ENCODE measurements around the gene ZNF256.
"Not testable (repeated sequence)": the region's sequence is repeated elsewhere in the genome, so short reads cannot be mapped to it uniquely, and the experiment has no call there.

ZNF256 gene

GRCh38 chr19:57941593-57941992 is 5.9 kb downstream of the ZNF256 start:
- H3K27me3 ChIP-seq (ENCODE audit: insufficient read depth, low read depth, severe bottlenecking), result no peaks in the 10 kb centered on the region
- no peak for DNase-seq
- H3K36me3 ChIP-seq, result peaks cover 66% of the 10 kb centered on the region
- H3K9me3 ChIP-seq (ENCODE audit: severe bottlenecking), result no peaks in the 10 kb centered on the region
- TF ChIP-seq, protein P1, sequence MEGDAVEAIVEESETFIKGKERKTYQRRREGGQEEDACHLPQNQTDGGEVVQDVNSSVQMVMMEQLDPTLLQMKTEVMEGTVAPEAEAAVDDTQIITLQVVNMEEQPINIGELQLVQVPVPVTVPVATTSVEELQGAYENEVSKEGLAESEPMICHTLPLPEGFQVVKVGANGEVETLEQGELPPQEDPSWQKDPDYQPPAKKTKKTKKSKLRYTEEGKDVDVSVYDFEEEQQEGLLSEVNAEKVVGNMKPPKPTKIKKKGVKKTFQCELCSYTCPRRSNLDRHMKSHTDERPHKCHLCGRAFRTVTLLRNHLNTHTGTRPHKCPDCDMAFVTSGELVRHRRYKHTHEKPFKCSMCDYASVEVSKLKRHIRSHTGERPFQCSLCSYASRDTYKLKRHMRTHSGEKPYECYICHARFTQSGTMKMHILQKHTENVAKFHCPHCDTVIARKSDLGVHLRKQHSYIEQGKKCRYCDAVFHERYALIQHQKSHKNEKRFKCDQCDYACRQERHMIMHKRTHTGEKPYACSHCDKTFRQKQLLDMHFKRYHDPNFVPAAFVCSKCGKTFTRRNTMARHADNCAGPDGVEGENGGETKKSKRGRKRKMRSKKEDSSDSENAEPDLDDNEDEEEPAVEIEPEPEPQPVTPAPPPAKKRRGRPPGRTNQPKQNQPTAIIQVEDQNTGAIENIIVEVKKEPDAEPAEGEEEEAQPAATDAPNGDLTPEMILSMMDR (IDR thresholded peaks at IDR 0.05; ENCODE audit: low read depth, low read length), result no peak
- H3K27ac ChIP-seq, result no peak overlapping the region
- no peak overlapping the region for H3K4me3 ChIP-seq (ENCODE audit: low read depth, low read length)

DNA sequence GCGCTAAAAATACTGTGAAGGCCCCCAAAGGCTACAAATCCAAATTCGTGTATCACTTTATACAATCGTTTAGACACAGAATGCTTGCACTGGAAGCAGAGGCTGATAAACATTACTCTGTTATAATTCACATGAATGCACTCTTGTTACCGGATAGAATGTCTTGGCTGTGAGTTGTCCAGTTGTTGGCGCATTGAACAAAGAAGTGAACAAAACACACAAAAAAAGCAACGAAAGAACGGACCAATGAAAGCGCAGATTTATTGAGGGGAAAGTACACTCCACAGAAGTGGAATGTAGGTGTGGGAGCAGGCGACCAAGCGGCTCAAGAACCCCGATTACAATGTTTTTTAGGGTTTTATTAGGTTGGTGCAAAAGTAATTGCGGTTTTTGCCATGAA is 11.8 kb downstream of the ZNF256 start:
- peaks cover 5% of the 10 kb centered on the region for H3K9me3 ChIP-seq (ENCODE audit: severe bottlenecking)
- H3K27ac ChIP-seq, result no peak overlapping the region
- no peak overlapping the region for H3K4me3 ChIP-seq (ENCODE audit: low read depth, low read length)
- H3K36me3 ChIP-seq, result peaks cover 61% of the 10 kb centered on the region
- DNase-seq, result no peak
- H3K27me3 ChIP-seq (ENCODE audit: insufficient read depth, low read depth, severe bottlenecking), result no peaks in the 10 kb centered on the region
- TF ChIP-seq, protein P1 (IDR thresholded peaks at IDR 0.05; ENCODE audit: low read depth, low read length), result no peak

- peak; percentile 77 for DNase-seq
- peaks cover 64% of the 10 kb centered on the region for H3K36me3 ChIP-seq
- H3K4me3 ChIP-seq (ENCODE audit: low read depth, low read length), result peak within 1 kb of the TSS; percentile 88
- TF ChIP-seq, protein P1 (IDR thresholded peaks at IDR 0.05; ENCODE audit: low read depth, low read length), result no peak
- H3K9me3 ChIP-seq (ENCODE audit: severe bottlenecking), result peaks cover 6% of the 10 kb centered on the region
- no peaks in the 10 kb centered on the region for H3K27me3 ChIP-seq (ENCODE audit: insufficient read depth, low read depth, severe bottlenecking)
- H3K27ac ChIP-seq, result peak within 1 kb of the TSS; percentile 87
Observed at GRCh38 chr19:57934820-57935665, 12.5 kb downstream of the ZNF256 start, which contains the start of gene ZNF418. TSS of gene ZNF418 (minus strand) at chr19:57935402. CDS start at chr19:57933822, 1,580 bp downstream.

- Histone ChIP-seq H3K9me3 (ENCODE audit: severe bottlenecking) (peaks cover 9% of the 10 kb centered on the region), H3K4me3 (ENCODE audit: low read depth, low read length) (no peak overlapping the region), H3K27me3 (ENCODE audit: insufficient read depth, low read depth, severe bottlenecking) (no peaks in the 10 kb centered on the region), H3K27ac (no peak overlapping the region), H3K36me3 (peaks cover 88% of the 10 kb centered on the region)
- no peak for DNase-seq
- TF ChIP-seq, protein P1 (IDR thresholded peaks at IDR 0.05; ENCODE audit: low read depth, low read length), result no peak
Observed at GRCh38 chr19:57927587-57927986, 19.9 kb downstream of the ZNF256 start.

DNA sequence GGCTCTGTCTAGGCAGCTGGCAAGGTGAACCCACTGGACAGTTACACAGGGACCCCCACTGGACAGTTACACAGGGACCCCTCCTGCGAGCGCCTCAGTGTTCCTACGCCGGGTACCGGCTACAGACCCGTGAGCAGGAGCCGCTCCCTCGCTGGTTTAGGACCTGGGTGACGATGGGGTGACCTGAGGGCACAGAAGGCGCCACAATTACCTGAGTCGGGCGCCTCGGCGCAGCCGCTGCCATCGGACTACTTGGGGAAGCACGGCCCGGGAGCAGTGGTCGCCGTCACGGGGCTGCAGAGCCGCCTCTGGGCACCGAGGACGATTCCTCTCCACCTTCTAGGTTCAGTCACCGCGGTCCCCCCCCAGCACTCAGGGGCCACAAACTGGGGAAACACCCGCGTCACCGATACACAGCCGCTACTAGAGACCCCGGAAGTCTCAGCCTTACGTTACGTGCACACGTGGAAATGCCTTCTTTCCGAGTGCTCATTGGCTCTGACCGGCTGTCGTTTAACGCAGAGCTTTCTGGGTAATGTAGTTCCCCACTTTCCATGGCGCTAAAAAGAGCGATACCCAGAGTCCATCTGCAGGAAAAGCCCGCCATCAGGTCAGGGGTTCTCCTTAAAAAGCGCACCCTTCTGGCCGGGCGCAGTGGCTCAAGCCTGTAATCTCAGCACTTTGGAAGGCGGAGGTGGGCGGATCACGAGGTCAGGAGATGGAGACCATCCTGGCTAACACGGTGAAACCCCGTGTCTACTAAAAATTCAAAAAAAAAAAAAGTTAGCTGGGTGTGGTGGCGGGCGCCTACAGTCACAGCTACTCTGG is 31.1 kb downstream of the ZNF256 start, which contains the start of gene ZNF417:
Gene ZNF417, minus strand, starts transcription at position 425 of the 828 bp plus-strand sequence. Its CDS starts 181 bp downstream, at position 244.
- Histone ChIP-seq H3K4me3 (ENCODE audit: low read depth, low read length) (peak within 1 kb of the TSS; percentile 87), H3K36me3 (peaks cover 40% of the 10 kb centered on the region), H3K27ac (peak within 1 kb of the TSS; percentile 68)

More for the DNA sequence above, 31.1 kb downstream of the ZNF256 start, which contains the start of gene ZNF417:
- H3K9me3 ChIP-seq (ENCODE audit: severe bottlenecking); H3K27me3 ChIP-seq (ENCODE audit: insufficient read depth, low read depth, severe bottlenecking): not testable (repeated sequence)
- peak; percentile 94 for DNase-seq
- TF ChIP-seq, protein P1 (IDR thresholded peaks at IDR 0.05; ENCODE audit: low read depth, low read length), result peak; percentile 30; the same call in 1 of the 2 replicates
